ENCODE measurements around the gene OR52E6.

The OR52E6 gene

GRCh38 chr11:5841797-5842196 lies at the start of gene OR52E6:
Gene OR52E6 (minus strand): TSS chr11:5841897. CDS start chr11:5841897, 0 bp downstream.
- DNase-seq: no peak

- DNase-seq: no peak
Measured at GRCh38 chr11:5891216-5891800, 49.6 kb upstream of the OR52E6 start.

DNA sequence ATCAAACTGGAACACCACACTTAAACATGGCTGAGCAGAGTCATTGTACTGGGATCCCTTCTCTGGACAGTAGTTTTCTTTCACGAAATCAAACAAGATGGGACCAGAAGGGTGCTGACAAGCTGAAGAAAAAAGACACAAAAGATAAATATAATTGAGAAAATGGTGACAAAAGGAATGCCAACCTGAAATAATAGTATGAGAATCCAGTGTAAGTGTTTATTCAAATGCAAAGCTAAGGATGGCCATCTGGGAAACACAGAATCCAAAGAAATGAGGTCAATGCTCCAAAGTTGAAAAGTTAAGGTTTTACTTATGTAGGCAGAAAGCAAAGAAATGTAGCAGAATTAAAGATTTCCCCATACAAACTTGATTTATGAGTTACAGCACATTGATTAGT lies 46.0 kb upstream of the OR52E6 start:
- no peak for DNase-seq

DNA sequence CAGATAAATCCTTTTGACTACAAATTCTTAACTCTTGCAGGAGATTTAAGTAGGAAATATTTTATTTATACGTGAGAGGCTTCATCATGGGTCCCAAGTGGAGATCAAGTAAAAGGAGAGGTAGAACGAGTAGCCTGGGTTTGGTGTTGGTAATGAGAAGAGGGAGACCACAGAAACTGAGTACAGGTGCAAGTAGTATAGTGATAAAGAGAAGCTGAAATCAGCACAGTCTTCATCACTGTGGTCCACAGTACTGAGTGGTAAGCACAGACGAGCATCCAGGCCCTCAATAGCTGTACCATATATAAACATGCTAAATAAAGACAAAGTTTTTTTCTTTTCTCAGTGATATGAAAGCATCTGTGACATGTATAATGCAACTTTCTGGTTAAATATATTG lies 45.5 kb upstream of the OR52E6 start:
- DNase-seq: no peak

DNA sequence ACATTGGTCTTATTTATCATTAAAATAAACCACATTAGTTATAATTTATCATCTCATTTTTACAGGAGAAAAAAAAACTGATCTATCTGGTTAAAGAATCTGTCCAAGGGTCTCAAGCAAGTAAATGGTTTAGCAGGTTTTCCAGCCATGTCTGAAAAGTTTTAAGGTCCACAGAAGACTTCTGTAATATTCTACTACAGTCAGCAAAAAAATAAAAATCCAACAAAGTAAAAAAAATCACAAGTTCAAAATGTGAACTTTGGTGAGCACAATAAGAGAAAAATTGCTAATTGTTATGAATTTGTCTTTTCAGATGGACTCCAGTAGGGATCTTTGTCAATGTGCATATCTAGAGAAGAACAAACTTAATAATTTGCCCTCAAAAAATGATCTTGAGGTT lies 40.1 kb upstream of the OR52E6 start:
- no peak for DNase-seq

DNA sequence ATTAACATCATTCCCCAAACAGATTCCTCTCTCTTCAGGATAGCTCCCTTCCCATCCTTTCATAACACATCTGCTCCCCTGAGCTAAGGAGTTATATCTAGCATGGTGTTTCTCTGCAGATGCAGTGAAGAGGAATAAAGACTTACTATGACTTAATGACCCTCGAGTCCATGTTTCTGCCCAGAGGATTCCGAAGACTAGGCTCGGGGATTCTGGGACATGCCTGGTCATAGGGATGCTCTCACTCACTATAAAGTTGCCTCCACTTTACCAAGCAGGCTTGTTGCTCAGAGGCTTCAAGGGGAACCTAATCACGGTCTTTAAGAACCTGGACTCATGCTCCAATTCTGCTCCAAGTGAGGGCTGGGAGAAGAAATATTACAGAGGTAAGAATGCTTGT lies 38.6 kb upstream of the OR52E6 start, which contains the start of gene OR52E4:
TSS of gene OR52E4 (plus strand) at position 301 of the 400 bp plus-strand sequence. CDS start 3,664 bp downstream, outside the sequence.
- DNase-seq: no peak

DNA sequence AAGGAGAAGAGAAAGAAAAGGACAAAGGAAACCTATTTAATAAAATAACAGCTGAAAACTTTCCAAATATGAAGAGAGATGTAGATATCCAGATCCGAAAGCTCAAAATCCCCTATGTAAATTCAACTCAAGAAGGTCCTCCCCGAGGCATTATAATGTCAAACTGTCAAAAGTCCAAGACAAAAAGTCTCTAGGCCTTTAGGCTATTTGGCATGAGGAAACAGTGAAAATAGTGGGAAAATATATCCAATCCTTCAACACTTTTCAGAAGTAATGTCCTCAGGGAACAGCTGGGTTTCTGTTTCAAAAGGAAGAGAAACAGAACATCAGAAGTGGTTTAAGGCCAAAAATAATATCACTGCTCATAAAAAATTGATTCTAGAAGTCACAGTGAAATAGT lies 36.9 kb upstream of the OR52E6 start:
- DNase-seq: no peak

DNA sequence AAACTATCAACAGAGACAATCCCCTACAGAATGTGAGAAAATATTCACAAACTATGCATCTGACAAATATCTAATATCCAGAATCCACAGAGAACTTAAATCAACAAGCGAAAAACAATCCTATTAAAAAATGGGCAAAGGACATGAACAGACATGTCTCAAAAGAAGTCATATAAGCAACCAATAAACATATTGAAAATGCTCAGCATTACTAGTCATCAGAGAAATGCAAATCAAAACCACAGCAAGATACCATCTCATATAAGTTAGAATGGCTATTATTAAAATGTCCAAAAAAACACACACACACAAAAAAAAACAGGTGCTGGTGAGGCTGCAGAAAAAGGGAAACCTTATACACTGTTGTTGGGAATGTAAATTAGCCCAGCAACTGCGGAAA lies 24.1 kb upstream of the OR52E6 start:
- DNase-seq: no peak

GRCh38 chr11:5857590-5857989 lies 15.9 kb upstream of the OR52E6 start, which contains the start of gene OR52E8:
Gene OR52E8 (minus strand): TSS chr11:5857690. CDS start chr11:5857690, 0 bp downstream.
- no peak for DNase-seq

DNA sequence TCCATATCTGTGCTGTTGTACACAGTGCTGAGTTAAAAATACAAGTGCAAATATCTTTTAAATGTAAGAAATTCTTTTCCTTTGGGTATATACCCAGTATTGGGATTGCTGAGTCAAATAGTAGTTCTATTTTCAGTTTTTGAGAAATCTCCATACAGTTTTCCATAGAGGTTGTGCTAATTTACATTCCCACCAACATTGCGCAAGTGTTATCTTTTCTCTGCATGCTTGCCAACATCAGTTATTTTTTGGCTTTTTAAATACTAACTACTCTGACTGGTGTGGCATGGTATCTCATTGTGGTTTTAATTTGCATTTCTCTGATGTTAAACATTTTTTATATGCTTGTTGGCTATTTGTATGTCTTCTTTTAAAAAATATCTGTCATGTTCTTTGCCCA lies 9.3 kb upstream of the OR52E6 start:
- no peak for DNase-seq

GRCh38 chr11:5847711-5848110 lies 6.0 kb upstream of the OR52E6 start:
- DNase-seq: no peak

DNA sequence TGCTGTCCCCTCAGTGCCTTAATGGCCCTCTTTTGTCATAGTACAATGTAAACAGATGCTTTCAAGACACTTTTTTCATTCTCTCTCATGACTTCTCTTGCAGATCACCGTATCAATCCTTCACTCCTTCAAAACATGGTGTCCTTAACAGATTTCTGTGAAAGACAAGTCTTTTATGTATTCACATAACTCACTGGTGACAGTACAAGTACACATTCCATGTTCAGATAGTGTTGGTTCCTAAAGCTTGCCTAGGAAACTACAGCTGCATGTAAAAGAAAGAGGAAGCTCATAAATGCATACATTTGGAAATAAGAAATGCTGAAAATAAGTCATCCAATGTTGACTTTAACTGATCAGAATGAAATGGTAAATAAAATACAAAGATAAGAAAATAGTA lies 5.0 kb upstream of the OR52E6 start:
- DNase-seq: no peak

- DNase-seq: no peak
Measured at GRCh38 chr11:5837695-5838094, 4.0 kb downstream of the OR52E6 start.

DNA sequence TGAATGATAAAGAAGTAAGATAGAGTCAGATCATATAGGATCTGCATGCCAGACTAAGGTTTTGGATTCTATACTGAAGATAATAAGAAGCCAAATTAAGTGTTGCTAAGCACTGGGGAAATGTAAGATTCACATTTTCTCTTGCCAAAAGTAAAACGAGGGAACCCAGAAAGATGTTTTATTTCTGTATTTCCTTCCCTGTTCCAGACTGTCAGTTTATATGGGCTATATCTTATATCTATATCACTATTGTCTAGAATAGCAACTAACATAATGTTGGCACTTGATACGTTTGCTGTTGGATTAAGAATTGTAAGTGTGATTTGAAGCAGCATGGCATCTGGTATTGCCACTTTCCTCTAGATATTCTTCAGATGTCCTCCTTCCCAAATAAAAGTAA lies 8.3 kb downstream of the OR52E6 start:
- no peak for DNase-seq

DNA sequence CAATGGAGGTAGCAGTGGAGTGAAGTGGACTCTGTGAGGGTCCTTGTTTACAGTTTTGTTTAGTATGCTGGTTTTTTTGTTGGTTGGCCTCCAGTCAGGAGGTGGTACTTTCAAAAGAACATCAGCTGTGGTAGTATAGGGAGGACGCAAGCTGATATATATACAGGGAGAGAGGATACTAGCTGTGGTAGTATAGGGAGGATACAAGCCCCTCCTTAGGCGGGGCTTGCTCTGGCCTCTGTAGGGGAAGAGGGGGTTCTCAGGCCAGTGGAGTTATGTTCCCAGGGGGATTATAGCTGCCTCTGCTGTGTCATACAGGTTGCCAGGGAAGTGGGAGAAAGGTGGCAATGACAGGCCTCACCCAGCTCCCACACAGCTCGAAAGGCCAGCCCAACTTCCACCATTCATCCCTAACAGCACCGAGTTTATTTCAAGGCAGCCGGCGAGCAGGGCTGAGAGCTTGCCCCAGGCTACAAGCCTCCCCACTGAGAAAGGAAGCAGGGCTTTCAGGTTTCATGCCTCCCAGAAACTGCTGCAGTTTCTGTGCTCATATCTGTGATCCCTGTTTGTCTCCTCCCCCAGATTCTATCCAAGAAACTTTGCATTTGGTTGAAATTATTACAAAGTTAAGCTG lies 10.4 kb downstream of the OR52E6 start:
- DNase-seq: no peak

DNA sequence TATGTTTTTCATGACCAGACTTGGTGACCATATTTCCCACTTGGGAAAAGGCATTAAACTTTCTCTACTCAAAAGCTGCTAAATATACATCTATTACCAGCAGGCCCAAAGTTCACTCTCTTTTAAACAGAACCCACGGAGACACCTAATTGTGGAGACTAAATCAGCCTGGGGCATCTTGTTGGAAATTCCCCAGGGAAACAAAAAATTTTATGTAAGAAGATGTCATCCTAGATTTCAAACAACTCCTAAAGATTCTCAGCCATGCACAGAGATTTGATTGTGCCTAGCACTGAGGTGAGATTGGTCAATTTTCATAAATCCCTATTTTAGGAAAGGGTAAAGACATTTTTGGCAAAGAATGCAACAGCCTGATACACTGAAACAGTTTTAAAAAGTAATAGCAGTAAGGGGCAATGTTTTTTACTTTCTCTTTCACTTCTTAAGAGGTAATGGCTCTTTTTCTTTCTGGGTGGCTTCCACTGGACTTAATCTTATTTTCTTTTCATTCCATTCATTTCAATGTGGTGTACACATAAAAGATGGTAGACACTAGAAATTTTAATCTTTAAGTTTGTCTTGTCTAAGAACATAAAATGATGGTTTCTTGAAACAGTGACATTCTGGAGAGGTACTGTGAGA lies 23.3 kb downstream of the OR52E6 start:
- DNase-seq: peak in 1 of 2 donors; percentile 48

GRCh38 chr11:5815534-5815933 lies 26.2 kb downstream of the OR52E6 start:
- DNase-seq: peak in 1 of 2 donors; percentile 83

DNA sequence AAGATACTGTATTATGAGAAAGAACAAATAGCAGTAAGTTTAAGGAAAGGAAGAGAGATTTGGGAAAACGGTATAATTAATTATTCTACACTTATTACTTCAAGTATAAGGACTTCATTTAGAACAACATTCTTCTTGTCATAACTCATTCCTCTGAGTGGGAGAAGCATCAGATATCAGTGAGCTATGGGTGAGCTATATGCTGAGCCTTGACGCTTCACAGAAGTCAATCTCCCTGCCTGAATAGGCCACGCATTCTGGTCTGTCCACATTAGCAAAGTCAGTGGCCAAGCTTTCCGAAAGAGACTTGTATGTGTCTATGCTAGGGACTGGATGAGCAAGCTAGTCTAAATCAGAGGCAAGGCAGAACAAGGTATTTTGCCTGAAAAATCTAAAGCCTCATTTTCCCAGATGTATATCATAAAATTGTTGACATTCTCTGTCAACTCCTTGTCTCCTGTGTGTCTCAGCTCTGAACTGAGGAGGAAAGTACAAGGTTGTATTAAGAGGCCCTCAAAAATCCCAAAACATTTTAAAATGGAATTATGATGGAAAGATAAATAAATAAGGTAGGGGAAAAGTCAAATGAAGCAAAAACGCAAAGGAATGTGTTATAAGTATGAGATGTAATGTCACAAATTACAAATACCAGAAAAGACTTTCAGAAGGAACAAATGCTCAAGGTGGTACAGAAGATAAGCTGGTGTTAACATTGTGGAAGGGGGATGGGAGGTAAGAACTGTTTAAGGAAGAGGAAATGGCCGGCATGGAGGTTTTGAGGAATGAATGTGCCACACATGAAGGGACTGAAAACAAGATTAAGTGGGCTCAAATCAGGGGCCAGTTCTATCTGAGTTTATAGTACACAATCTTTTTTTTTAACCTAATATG lies 31.5 kb downstream of the OR52E6 start:
- no peak for DNase-seq

DNA sequence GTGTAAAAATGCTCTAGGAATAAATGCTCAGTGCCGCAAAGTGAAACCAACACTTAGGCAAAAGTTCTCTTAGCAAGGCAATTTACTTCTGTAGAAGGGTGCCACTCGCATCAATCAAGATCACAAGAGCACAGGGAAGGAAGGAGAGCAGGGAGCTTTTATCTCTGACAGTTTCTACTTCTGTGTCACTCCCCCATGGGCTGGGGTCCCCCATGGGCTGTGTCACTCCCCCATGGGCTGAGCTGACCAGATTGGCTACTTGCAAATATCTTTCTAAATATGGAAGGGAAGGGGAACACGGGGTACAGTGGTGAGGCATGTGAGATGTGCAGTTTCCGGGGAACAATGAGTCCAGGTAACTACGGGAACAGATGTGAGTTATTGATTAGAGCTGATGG lies 32.6 kb downstream of the OR52E6 start:
- peak in 1 of 2 donors; percentile 32 for DNase-seq

DNA sequence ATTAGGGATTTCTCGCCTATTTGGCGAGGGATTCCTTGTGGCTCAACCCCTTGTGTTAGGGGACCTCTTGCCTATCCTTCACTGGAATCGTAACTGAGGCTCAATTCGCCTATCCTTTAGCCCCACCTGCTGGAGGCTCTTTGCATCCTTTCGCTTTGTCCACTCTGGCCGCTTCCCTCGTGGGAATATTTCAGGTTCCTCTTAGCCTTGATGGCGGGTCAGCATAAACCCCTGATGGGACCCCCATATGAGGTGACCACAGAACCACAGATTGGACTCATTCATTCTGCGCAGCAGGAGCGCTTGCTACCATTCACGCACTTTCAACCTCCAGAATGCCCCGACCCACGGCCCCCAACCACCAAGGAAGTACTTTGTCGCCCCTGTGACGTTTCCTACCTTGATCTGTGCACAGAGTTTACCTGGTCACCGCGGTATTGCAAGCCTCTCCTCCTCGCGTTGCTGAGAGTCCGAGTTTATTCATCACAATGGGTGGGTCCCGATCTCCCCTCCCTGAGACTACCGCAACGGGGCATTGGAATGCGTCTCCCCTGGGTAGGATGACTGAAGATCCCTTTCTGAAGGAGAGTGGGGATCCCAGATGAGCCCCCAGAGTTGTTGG lies 33.1 kb downstream of the OR52E6 start, which contains the start of gene OR52N2:
TSS of gene OR52N2 (plus strand) at position 425 of the 622 bp plus-strand sequence. CDS start 11,412 bp downstream, outside the sequence.
- DNase-seq: peak; percentile 40 to 45

- no peak for DNase-seq
Measured at GRCh38 chr11:5807580-5807979, 34.1 kb downstream of the OR52E6 start.

DNA sequence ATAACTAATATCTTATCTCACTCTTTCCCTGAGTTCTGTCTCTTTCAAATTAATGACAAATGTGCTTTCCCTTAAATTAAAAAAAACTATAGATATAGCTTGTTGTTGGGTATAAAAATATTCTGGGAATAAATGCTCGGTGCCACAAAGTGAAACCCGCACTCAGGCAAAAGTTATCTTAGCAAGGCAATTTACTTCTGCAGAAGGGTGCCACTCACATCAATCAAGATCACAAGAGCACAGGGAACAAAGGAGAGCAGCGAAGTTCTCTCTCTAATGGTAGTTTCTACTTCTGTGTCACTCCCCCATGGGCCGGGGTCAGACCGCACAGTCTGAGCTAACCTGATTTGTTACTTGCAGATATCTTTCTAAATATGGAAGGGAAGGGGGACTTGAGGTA lies 37.7 kb downstream of the OR52E6 start:
- no peak for DNase-seq

DNA sequence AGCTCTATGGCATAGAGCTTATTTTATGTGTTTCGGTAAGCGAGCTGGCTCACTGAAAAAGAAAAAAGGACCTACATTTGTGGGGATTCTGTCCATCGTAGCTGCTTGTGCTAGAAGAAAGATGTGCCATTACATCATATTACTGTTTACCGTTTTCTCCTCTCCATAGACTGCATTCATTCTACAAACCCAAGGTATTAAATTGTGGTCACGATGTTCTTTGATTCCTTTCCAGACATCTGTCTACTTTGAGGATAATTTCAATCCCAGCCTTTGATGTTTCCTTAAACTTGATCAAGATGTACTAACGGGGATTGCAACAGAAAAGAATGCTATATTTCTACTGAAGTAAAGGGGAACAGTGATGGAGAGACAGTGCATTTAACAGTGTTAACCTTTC lies 45.2 kb downstream of the OR52E6 start:
- no peak for DNase-seq

All from bone marrow (tissue), 2 donors.